Fibroblast of villous mesenchyme (primary cell): Measurements from ENCODE around the gene CFAP45. TPM values are rescaled to one million over a fixed set of nuclear protein-coding genes. Genes with fewer than 3 reads are reported as not detected.
"Not testable (repeated sequence)": the region's sequence is repeated elsewhere in the genome, so short reads cannot be mapped to it uniquely, and the experiment has no call there.

Source experiments
- DNase-seq: peaks from one replicate; pipeline ENCODE4 v3.0.0-alpha.2; 2010; ENCODE audit warnings: low read depth
- H3K4me3 ChIP-seq: 2 replicates; pipeline ENCODE4 v1.5.1; 2011; ENCODE audit warnings: low read depth, mild to moderate bottlenecking, low read length
- total RNA-seq: library from RNA; depleted of rRNA; stranded (reverse); fragments of >200 nt; gene quantifications from 2 replicates; pipeline ENCODE4 v1.2.3, GENCODE V29; 2012
- TF ChIP-seq, protein P1 (sequence below): IDR thresholded peaks from 2 replicates; pipeline ENCODE4 v1.5.1; 2012; ENCODE audit warnings: low read depth, mild to moderate bottlenecking, low read length; ENCODE audit not compliant: insufficient read depth

Gene CFAP45
- total RNA-seq, 1 donor: 0.43 TPM

DNA sequence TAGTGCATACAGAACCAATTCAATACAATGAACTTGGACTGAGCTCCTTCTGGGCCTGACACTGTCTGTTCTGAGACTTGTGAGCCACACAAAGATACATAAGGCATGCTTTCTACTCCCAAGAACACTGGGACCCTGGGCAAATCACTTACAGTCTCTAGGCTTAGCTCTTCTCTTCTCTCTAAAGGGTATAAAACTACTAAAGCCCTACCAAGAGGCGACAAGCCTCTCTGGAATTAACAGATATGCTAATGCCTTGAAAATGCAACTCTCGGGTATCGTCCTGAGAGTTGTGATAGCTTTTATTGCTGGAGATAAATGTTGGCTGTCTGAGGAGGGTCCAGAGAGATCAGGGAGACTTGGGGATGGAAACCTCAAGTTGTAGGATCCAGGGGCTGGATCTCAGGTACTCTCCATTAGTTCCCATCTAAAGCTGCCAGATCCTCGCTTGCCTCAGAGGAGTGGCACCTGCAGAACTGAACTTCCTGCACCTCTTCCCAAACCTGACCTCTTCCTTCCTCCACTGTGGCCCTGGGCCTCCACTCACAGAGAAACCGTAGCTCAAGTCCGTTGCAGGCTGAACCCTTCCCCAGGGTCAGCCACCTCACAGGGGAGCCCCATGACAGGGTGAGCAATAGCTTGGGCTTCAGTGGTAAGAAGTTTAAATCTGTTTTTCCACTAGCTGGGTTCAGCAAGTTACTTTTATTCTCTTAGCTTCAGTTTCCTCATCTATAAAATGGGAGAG lies 11.5 kb upstream of the CFAP45 start:
- TF ChIP-seq, protein P1, sequence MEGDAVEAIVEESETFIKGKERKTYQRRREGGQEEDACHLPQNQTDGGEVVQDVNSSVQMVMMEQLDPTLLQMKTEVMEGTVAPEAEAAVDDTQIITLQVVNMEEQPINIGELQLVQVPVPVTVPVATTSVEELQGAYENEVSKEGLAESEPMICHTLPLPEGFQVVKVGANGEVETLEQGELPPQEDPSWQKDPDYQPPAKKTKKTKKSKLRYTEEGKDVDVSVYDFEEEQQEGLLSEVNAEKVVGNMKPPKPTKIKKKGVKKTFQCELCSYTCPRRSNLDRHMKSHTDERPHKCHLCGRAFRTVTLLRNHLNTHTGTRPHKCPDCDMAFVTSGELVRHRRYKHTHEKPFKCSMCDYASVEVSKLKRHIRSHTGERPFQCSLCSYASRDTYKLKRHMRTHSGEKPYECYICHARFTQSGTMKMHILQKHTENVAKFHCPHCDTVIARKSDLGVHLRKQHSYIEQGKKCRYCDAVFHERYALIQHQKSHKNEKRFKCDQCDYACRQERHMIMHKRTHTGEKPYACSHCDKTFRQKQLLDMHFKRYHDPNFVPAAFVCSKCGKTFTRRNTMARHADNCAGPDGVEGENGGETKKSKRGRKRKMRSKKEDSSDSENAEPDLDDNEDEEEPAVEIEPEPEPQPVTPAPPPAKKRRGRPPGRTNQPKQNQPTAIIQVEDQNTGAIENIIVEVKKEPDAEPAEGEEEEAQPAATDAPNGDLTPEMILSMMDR: no peak
- H3K4me3 ChIP-seq: no peak overlapping the region
- DNase-seq: no peak

- no peak for DNase-seq
- TF ChIP-seq, protein P1: no peak
- no peak overlapping the region for H3K4me3 ChIP-seq
Measured at GRCh38 chr1:159908031-159908940, 8.3 kb upstream of the CFAP45 start.

GRCh38 chr1:159906960-159907359 lies 7.0 kb upstream of the CFAP45 start:
- H3K4me3 ChIP-seq: no peak overlapping the region
- TF ChIP-seq, protein P1: no peak
- DNase-seq: no peak

DNA sequence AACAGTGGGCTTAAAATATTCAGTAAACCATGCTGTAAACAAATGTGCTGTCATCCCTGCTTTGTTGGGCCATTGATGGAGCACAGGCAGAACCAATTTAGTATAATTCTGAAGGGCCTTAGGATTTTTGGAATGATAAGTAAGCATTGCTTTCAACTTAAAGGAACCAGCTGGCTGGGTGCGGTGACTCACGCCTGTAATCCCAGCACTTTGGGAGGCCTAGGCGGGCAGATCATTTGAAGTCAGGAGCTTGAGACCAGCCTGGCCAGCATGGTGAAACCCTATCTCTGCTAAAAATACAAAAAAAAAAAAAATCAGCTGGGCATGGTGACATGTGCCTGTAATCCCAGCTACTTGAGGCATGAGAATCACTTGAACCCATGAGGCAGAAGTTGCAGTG lies 4.1 kb upstream of the CFAP45 start:
- not testable (repeated sequence) for H3K4me3 ChIP-seq, DNase-seq

- no peak for DNase-seq
- no peak overlapping the region for H3K4me3 ChIP-seq
- TF ChIP-seq, protein P1: no peak
Measured at GRCh38 chr1:159902541-159902940, 2.6 kb upstream of the CFAP45 start.

- TF ChIP-seq, protein P1: no peak
- no peak overlapping the region for H3K4me3 ChIP-seq
- no peak for DNase-seq
Measured at GRCh38 chr1:159900755-159901360, 893 bp upstream of the CFAP45 start.

DNA sequence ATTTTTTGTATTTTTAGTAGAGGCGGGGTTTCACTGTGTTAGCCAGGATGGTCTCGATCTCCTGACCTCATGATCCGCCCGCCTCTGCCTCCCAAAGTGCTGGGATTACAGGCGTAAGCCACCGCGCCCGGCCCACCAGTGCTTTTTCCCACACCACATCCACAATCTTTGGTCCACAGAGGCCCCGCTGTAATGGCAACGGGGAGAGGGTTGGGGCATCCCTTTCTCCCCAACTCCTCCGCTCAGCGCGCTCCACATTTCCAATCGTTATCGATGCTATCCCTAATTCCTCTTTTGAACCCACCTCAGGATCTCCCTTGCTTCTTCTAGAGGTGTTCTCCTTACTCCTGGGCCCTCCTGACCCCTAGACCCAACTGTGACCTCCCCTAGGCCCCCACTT lies 331 bp downstream of the CFAP45 start:
- DNase-seq, H3K4me3 ChIP-seq: not testable (repeated sequence)
